GM12865 (cell line): ENCODE results near the gene SP1.
"Not testable (repeated sequence)": the region's sequence is repeated elsewhere in the genome, so short reads cannot be mapped to it uniquely, and the experiment has no call there.

ENCODE experiments used
- DNase-seq: peaks from one replicate; pipeline ENCODE4 v3.0.0; 2010; ENCODE audit warnings: low read depth
- H3K4me3 ChIP-seq: 2 replicates; pipeline ENCODE4 v1.5.1; 2011; ENCODE audit warnings: mild to moderate bottlenecking, low read depth, low read length, control low read depth
- TF ChIP-seq, protein P1 (sequence below): IDR thresholded peaks from 2 replicates; pipeline ENCODE4 v1.5.1; 2011; ENCODE audit warnings: low read length, control low read depth, low read depth, inconsistent platforms; ENCODE audit not compliant: insufficient read depth; ENCODE audit errors: missing control alignments

Gene SP1

DNA sequence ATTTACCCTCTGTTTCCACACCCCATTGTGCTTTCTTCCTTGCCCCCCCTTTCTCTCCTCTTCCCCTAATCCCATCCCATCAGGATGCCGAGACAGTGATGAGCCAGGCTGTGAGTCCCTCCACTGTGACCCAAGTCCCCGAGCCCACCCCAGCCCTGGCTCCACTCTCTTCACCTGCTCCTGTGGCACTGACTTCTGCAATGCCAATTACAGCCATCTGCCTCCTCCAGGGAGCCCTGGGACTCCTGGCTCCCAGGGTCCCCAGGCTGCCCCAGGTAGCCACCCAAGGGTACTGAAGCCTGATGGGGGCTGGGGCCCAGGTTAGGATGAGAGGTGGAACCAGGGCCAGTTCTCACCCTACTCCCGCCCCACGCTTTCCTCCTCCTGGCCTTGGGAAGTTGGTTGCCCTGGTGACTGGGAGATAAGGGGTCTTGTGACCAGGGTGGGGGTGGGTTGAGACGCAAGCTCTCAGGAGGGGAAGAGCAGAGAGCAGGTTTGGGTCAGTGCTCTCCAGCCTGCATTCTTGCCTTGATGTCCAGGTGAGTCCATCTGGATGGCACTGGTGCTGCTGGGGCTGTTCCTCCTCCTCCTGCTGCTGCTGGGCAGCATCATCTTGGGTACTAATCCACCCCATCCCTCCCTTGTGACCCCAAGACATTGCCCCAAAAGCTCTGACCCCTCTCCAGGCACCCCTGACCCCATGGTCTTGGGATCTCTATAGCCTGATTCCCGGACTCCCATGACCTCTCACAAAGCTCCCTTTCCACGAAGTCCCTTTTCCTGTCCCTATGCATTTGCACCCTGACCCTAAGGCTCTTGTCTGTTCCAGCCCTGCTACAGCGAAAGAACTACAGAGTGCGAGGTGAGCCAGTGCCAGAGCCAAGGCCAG lies 44.9 kb downstream of the SP1 start:
- no peak for DNase-seq
- H3K4me3 ChIP-seq, result no peak overlapping the region
- TF ChIP-seq, protein P1, sequence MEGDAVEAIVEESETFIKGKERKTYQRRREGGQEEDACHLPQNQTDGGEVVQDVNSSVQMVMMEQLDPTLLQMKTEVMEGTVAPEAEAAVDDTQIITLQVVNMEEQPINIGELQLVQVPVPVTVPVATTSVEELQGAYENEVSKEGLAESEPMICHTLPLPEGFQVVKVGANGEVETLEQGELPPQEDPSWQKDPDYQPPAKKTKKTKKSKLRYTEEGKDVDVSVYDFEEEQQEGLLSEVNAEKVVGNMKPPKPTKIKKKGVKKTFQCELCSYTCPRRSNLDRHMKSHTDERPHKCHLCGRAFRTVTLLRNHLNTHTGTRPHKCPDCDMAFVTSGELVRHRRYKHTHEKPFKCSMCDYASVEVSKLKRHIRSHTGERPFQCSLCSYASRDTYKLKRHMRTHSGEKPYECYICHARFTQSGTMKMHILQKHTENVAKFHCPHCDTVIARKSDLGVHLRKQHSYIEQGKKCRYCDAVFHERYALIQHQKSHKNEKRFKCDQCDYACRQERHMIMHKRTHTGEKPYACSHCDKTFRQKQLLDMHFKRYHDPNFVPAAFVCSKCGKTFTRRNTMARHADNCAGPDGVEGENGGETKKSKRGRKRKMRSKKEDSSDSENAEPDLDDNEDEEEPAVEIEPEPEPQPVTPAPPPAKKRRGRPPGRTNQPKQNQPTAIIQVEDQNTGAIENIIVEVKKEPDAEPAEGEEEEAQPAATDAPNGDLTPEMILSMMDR, result no peak

- TF ChIP-seq, protein P1, result no peak
- DNase-seq, result no peak
- H3K4me3 ChIP-seq, result no peak overlapping the region
These were observed 45.7 kb downstream of the SP1 start for GRCh38 chr12:53425515-53426150.

- H3K4me3 ChIP-seq, result no peak overlapping the region
- TF ChIP-seq, protein P1, result no peak
- peak; percentile 16 for DNase-seq
These were observed 48.1 kb downstream of the SP1 start for GRCh38 chr12:53427905-53428594.

DNA sequence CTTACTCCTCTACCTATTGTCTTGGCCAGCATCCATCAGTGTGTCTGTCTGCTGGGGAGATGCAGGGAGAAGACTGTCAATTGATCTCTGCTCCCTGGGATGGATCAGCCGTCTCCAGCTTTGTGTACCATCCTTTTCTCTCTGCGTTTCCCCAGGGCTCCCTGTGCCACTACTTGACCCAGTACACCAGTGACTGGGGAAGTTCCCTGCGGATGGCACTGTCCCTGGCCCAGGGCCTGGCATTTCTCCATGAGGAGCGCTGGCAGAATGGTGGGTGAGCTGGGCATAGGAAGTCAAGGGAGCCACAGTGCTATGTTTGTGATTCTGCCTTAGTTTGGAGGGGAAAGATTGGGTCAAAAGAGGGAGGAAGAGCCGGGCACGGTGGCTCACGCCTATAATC lies 48.8 kb downstream of the SP1 start:
- TF ChIP-seq, protein P1, result no peak
- no peak for DNase-seq
- no peak overlapping the region for H3K4me3 ChIP-seq

DNA sequence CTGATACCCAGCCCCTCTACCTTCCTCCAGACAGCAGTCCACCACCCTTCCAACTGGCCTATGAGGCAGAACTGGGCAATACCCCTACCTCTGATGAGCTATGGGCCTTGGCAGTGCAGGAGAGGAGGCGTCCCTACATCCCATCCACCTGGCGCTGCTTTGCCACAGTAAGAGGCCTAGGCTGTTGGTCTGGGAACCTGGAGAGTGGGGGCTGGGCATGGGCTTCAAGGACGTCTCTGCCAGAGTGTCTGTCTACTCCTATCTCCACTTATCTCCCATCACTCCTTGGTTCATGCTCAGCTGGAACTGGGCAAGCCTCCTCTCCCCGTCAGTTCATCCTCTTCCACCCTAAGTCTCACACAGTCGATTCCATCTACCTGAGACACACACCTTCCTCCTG lies 50.1 kb downstream of the SP1 start:
- no peak overlapping the region for H3K4me3 ChIP-seq
- TF ChIP-seq, protein P1, result no peak
- no peak for DNase-seq

DNA sequence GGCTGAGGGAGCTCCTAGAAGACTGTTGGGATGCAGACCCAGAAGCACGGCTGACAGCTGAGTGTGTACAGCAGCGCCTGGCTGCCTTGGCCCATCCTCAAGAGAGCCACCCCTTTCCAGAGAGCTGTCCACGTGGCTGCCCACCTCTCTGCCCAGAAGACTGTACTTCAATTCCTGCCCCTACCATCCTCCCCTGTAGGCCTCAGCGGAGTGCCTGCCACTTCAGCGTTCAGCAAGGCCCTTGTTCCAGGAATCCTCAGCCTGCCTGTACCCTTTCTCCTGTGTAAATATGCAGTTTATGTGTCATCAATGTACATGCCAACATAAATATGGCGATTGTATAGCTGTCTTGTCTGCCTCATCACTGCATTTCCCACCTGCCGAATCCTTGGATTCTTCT lies 51.2 kb downstream of the SP1 start:
- TF ChIP-seq, protein P1, result no peak
- no peak for DNase-seq
- H3K4me3 ChIP-seq, result no peak overlapping the region

- not testable (repeated sequence) for H3K4me3 ChIP-seq, DNase-seq
These were observed 55.4 kb downstream of the SP1 start for GRCh38 chr12:53435326-53435725.

DNA sequence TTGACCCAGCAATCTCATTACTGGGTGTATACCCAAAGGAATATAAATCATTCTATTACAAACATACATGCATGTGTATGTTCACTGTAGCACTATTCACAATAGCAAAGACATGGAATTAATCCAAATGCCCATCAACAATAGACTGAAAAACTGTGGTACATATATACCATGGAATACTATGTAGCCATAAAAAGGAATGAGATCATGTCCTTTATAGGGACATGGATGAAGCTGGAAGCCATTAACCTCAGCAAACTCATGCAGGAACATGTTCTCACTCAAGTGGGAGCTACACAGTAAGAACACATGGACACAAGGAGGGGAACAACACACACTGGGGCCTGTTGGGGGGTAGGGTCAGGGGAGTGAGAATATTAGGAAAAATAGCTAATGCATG lies 59.6 kb downstream of the SP1 start:
- not testable (repeated sequence) for DNase-seq, H3K4me3 ChIP-seq
